Left ventricle myocardium inferior (tissue), 1 donor: ENCODE data around the gene PLXNA2. TPM values are rescaled to one million over a fixed set of nuclear protein-coding genes. Genes with fewer than 3 reads are reported as not detected.

ENCODE experiments used
- DNase-seq: peaks from one replicate; pipeline ENCODE4 v3.0.0-alpha.2; 2020
- H3K27ac ChIP-seq: fragments of 200-600 bp; replicated peaks from 2 replicates; pipeline ENCODE4 v1.8.0; 2021
- H3K27me3 ChIP-seq: fragments of 200-600 bp; 2 replicates; pipeline ENCODE4 v1.8.0; 2021; ENCODE audit warnings: low read depth
- H3K36me3 ChIP-seq: fragments of 200-600 bp; 2 replicates; pipeline ENCODE4 v1.8.0; 2021
- H3K4me1 ChIP-seq: fragments of 200-600 bp; 2 replicates; pipeline ENCODE4 v1.8.0; 2021
- H3K4me3 ChIP-seq: fragments of 200-600 bp; 2 replicates; pipeline ENCODE4 v1.8.0; 2021; ENCODE audit warnings: mild to moderate bottlenecking, moderate library complexity
- H3K9me3 ChIP-seq: fragments of 200-600 bp; replicated peaks from 2 replicates; pipeline ENCODE4 v1.8.0; 2021
- intact Hi-C: fragments of 100-400 bp; cut with micrococcal nuclease; formaldehyde crosslinking; loops from one replicate; pipeline ENCODE4 v1.11.0; 2022
- total RNA-seq: library from RNA; stranded (reverse); fragmentation: NEBNext Ultra II Directional; extraction: Animal tissue kit (Norgen Biotek cat#: 25700); gene quantifications from one replicate; pipeline ENCODE4 v1.2.1, GENCODE V29; 2021
- TF ChIP-seq, protein P1 (sequence below): fragments of 200-600 bp; IDR thresholded peaks from 2 replicates; pipeline ENCODE4 v1.8.0; 2021; ENCODE audit warnings: antibody characterized with exemption, mild to moderate bottlenecking, borderline replicate concordance
- donor health status: DM: no; HTN: yes; CAD: no; lungs with severe emphysema.

PLXNA2 gene
- total RNA-seq, 1 donor from 2014 or later, result 29.1 TPM

DNA sequence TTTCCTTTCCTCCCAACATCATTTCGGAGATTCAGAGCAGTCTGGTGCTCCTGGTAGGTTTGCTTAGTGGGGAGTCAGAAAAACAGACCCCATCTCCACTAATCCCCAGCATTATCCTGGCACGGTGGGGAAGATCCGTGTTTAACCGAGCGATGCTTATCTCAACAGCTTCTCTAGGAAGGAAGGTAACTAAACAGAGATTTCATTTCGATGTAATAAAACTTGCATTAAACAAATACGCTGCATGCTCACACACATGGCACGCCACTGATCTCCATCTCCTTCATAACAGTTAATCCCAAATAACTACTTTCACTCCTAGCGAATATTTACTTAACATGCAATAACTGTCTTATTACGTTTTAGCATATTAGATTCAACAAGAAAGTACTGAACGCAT, 188.6 kb downstream of the PLXNA2 start:
- H3K4me3 ChIP-seq, result no peak overlapping the region
- H3K27me3 ChIP-seq, result no peaks in the 10 kb centered on the region
- no peak overlapping the region for H3K27ac ChIP-seq
- H3K9me3 ChIP-seq, result no peaks in the 10 kb centered on the region
- peaks cover 65% of the 10 kb centered on the region for H3K36me3 ChIP-seq
- intact Hi-C loops, result no loop called here
- DNase-seq, result no peak
- TF ChIP-seq, protein P1, sequence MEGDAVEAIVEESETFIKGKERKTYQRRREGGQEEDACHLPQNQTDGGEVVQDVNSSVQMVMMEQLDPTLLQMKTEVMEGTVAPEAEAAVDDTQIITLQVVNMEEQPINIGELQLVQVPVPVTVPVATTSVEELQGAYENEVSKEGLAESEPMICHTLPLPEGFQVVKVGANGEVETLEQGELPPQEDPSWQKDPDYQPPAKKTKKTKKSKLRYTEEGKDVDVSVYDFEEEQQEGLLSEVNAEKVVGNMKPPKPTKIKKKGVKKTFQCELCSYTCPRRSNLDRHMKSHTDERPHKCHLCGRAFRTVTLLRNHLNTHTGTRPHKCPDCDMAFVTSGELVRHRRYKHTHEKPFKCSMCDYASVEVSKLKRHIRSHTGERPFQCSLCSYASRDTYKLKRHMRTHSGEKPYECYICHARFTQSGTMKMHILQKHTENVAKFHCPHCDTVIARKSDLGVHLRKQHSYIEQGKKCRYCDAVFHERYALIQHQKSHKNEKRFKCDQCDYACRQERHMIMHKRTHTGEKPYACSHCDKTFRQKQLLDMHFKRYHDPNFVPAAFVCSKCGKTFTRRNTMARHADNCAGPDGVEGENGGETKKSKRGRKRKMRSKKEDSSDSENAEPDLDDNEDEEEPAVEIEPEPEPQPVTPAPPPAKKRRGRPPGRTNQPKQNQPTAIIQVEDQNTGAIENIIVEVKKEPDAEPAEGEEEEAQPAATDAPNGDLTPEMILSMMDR, result no peak
- no peaks in the 10 kb centered on the region for H3K4me1 ChIP-seq

DNA sequence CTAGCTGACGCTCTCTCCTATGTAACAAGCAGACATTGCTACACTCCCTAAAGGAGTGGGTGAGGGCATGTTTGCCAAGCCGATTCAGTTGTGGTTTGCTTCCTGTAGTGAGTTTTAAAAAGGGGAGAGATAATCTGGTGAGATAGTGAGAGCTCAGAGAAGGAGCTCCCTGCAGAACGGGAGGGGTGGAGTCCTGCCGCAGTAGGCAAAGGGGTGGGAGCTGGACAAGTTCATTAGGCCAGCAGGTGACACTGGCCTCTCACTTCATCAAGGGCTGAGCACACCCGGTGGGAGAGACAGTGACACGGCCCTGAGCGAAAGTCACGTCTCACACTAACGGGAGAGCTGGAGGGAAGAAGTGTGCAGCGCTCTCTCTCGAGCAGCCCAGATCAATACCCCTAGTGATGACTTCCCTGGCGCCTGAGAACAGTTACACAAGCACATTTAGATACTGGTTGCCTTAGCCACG, 189.2 kb downstream of the PLXNA2 start:
- Histone ChIP-seq H3K36me3 (peaks cover 65% of the 10 kb centered on the region), H3K27me3 (no peaks in the 10 kb centered on the region), H3K4me3 (no peak overlapping the region), H3K9me3 (no peaks in the 10 kb centered on the region), H3K27ac (no peak overlapping the region), H3K4me1 (no peaks in the 10 kb centered on the region)
- DNase-seq, result no peak
- intact Hi-C loops, result no loop called here
- TF ChIP-seq, protein P1, result no peak

DNA sequence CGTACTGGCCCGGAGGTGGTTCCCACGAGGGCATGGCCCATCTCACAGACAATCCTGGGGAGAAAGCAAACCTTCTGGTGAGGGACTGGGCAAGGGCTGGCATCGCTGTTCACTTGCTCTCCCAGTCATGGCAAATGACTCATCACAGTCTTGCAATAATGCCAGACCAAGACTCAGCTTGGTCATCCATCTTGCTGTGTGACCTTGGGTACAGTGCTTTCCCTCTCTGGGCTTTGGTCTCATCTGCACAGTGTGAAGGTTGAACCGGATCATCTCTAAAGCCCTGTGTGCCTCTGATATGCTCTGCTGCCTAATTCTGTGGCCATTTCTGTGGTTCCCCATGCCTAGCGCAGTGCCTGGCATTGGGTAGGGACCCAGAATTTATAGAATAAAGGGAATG, 189.7 kb downstream of the PLXNA2 start:
- intact Hi-C loops, result no loop called here
- Histone ChIP-seq H3K4me1 (no peaks in the 10 kb centered on the region), H3K36me3 (peaks cover 63% of the 10 kb centered on the region), H3K4me3 (no peak overlapping the region), H3K27ac (no peak overlapping the region), H3K9me3 (no peaks in the 10 kb centered on the region), H3K27me3 (no peaks in the 10 kb centered on the region)
- no peak for DNase-seq
- TF ChIP-seq, protein P1, result no peak

DNA sequence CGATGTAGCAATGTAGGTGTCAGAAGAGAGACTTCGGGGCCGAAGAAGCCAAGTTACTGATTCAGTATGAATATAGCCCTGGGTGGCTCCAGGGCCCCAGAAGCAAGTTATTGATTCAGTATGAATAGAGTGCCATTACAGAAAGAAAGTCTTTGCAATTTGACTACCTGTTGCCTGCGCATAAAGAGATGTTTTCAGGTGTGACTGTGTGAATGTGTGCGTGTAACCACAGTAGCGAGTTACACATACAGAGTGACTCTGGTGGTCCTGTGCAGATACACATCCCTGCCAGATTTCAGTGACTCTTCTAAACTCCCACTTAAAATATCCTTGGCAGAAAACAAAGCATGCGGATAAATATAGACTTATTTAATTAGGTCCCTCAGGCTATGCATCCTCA, 190.5 kb downstream of the PLXNA2 start:
- Histone ChIP-seq H3K36me3 (peaks cover 63% of the 10 kb centered on the region), H3K4me3 (no peak overlapping the region), H3K27me3 (no peaks in the 10 kb centered on the region), H3K9me3 (no peaks in the 10 kb centered on the region), H3K27ac (no peak overlapping the region), H3K4me1 (no peaks in the 10 kb centered on the region)
- DNase-seq, result no peak
- TF ChIP-seq, protein P1, result no peak
- intact Hi-C loops, result no loop called here

DNA sequence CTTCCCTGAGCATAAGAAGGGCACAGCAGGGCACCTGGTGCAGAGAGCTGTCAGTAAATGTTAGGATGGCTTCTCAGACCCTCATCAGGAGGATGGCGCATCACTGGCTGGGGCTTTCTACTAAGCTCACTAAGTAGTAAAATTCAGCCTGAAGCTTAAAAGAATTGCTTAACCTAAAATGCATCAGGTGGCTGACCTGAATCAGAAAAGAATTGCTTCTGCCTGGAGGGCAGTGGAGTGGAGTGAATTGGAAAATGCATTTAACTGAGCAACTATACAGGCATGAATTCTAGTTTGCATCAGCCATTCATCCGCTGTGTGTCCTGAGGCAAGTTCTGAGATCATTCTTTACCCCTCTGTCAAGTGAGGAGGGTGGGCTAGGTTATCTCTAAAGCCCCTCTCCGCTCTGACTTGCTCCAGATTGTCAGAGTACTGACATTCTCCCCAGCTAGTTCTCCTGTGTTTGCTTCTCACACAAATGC, 191.2 kb downstream of the PLXNA2 start:
- Histone ChIP-seq H3K36me3 (peaks cover 57% of the 10 kb centered on the region), H3K27me3 (no peaks in the 10 kb centered on the region), H3K27ac (no peak overlapping the region), H3K4me1 (no peaks in the 10 kb centered on the region), H3K4me3 (no peak overlapping the region), H3K9me3 (no peaks in the 10 kb centered on the region)
- TF ChIP-seq, protein P1, result no peak
- intact Hi-C loops, result no loop called here
- DNase-seq, result no peak

DNA sequence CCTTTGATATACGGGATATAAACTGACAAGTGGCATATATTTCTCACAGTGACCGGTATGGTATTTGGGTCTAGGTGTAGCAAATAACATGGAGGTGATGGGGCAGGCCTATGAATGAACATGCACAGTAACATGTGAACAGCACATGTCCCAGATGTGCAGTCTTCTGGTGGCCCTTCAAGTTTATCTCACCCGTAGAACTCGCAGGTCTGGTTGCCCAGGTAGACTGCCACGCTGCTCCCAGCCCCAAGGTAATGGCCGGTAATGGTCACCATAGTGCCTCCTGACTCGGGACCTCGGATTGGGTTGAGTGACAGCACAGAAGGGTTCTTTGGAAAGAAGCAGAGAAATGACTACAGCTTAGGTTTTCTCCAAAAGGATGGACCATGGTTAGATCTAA, 192.0 kb downstream of the PLXNA2 start:
- H3K36me3 ChIP-seq, result peaks cover 54% of the 10 kb centered on the region
- TF ChIP-seq, protein P1, result no peak
- DNase-seq, result no peak
- H3K4me1 ChIP-seq, result peaks cover 8% of the 10 kb centered on the region
- no peak overlapping the region for H3K4me3 ChIP-seq
- H3K27me3 ChIP-seq, result no peaks in the 10 kb centered on the region
- no peak overlapping the region for H3K27ac ChIP-seq
- intact Hi-C loops, result no loop called here
- H3K9me3 ChIP-seq, result no peaks in the 10 kb centered on the region
